Measurements from ENCODE around the gene IPO7. TPM values are rescaled to one million over a fixed set of nuclear protein-coding genes. Genes with fewer than 3 reads are reported as not detected.
A peak's percentile ranks its signal among the peaks of the same experiment; 100 is the strongest.

Gene IPO7
- total and polyA plus RNA-seq, 2 donors (not counting 3 experiments of a cell fraction or from before 2014, with no cell fraction given): 32.9 to 170 TPM

DNA sequence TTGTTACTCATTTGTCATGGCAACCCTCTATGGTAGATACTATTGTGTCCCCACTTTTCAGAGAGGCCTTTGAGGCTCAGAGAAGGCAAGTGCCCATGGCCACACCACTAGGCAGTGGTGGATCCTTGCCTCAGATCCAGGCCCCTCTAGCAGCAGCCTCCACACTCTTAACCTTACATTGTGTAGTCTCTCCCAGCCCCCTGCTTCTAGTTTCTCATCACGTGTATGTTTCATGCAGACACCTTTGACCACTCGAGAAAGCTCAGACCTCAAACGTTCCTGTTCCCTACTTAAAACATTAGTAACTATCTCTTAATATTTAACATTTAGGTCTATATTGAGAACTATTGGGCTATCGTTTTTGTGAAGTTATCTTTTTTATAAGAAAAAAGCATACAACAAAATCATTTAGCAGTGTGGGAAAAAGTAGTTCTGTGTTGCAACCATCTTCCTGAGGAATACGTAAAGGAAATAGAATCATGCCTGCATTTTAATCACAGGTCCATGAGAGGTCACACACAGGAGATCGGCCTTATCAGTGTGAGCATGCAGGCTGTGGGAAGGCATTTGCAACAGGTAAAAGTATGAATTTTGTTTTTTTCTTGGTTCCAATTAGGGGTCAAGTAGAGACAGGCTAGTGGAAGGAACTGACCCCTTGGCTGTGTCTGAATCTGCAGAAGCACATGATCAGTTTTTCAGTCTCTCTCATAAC, 111.5 kb downstream of the IPO7 start:
- no peak overlapping the region for H3K9ac ChIP-seq (replicated peaks; ENCODE audit: extremely low read depth, insufficient read depth, low read length)
- H3K79me2 ChIP-seq (ENCODE audit: control insufficient read depth, insufficient read depth, low read length): no peaks in the 10 kb centered on the region
- no peaks in the 10 kb centered on the region for H3K9me1 ChIP-seq (replicated peaks; ENCODE audit: control insufficient read depth, extremely low read depth, insufficient read depth, low read length)
- intact Hi-C loops (cut with micrococcal nuclease): no loop called here
- BruUV-seq (replicated peaks): no TSS peak
- DNase-seq (ENCODE audit: low read depth, low spot score): no peak
- no peak for TF ChIP-seq POLR2A (IDR thresholded peaks at IDR 0.05; ENCODE audit: low read depth, low read length)
- TF ChIP-seq MYC (IDR thresholded peaks at IDR 0.05; ENCODE audit: low read depth, low read length): no peak
- TF ChIP-seq, protein P1, sequence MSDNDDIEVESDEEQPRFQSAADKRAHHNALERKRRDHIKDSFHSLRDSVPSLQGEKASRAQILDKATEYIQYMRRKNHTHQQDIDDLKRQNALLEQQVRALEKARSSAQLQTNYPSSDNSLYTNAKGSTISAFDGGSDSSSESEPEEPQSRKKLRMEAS (IDR thresholded peaks at IDR 0.05; ENCODE audit: insufficient read depth, insufficient read length): no peak
- TF ChIP-seq EZH2 (IDR thresholded peaks at IDR 0.05; ENCODE audit: borderline replicate concordance, low read depth, low read length, severe bottlenecking): no peak
- TF ChIP-seq, protein P2, sequence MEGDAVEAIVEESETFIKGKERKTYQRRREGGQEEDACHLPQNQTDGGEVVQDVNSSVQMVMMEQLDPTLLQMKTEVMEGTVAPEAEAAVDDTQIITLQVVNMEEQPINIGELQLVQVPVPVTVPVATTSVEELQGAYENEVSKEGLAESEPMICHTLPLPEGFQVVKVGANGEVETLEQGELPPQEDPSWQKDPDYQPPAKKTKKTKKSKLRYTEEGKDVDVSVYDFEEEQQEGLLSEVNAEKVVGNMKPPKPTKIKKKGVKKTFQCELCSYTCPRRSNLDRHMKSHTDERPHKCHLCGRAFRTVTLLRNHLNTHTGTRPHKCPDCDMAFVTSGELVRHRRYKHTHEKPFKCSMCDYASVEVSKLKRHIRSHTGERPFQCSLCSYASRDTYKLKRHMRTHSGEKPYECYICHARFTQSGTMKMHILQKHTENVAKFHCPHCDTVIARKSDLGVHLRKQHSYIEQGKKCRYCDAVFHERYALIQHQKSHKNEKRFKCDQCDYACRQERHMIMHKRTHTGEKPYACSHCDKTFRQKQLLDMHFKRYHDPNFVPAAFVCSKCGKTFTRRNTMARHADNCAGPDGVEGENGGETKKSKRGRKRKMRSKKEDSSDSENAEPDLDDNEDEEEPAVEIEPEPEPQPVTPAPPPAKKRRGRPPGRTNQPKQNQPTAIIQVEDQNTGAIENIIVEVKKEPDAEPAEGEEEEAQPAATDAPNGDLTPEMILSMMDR (IDR thresholded peaks at IDR 0.05; ENCODE audit: extremely low read depth in 1 of 2, insufficient read depth in 1 of 2, low read depth in 1 of 2, low read length in 2 of 2): no peak
- TF ChIP-seq FOS (IDR thresholded peaks at IDR 0.05; ENCODE audit: borderline replicate concordance, insufficient read depth, low read length): no peak
- no peak for TF ChIP-seq POLR2AphosphoS5 (IDR thresholded peaks at IDR 0.05; ENCODE audit: insufficient read depth, low read depth, low read length)
- dilution Hi-C loops (cut with MboI; ENCODE audit: extremely low pct_ligation_motif_present, low sequenced_read_pairs): no loop called here
- H3K4me2 ChIP-seq (ENCODE audit: insufficient read depth, low read length): no peak overlapping the region
- no peak overlapping the region for H2AFZ ChIP-seq (ENCODE audit: low read depth, low read length)
- POLR2A ChIA-PET: no interaction called here
- H3K4me3 ChIP-seq (replicated peaks in 1 of 3; ENCODE audit: insufficient read depth in 1 of 3, low read depth in 1 of 3, low read length in 3 of 3): no peak overlapping the region
- CTCF ChIA-PET: interaction anchor here (3.5 kb wide), 1 partner anchor 11 kb away, joined by 19 read pairs; no protein-coding TSS in a partner anchor
- no peaks in the 10 kb centered on the region for H3K9me3 ChIP-seq (replicated peaks; ENCODE audit: control insufficient read depth, insufficient read depth, low read length)
- H3K36me3 ChIP-seq (ENCODE audit: control insufficient read depth in 2 of 2, extremely low read depth in 1 of 2, insufficient read depth in 2 of 2, low read length in 2 of 2): peaks cover 4 to 11% of the 10 kb centered on the region in 2 experiments
- no peak overlapping the region for H3K27ac ChIP-seq (ENCODE audit: insufficient read depth, low read depth, low read length)
- H4K20me1 ChIP-seq (replicated peaks; ENCODE audit: control insufficient read depth, extremely low read depth, insufficient read depth, low read length): no peaks in the 10 kb centered on the region
- no peak for FAIRE-seq
- no peaks in the 10 kb centered on the region for H3K27me3 ChIP-seq (ENCODE audit: control insufficient read depth in 2 of 2, insufficient read depth in 2 of 2, low read length in 2 of 2)
- no peaks in the 10 kb centered on the region for H3K4me1 ChIP-seq (ENCODE audit: control insufficient read depth, extremely low read depth, insufficient read depth, low read length)

Small RNAs within 50 kb of the gene (small RNA-seq; reads per million reads assigned to genes)
- 30.2 reads per million, percentile 86 among the genes with 10 or more reads in this experiment for gene SNORA23 (ENCODE audit: insufficient read depth, insufficient read length, low read depth, low replicate concordance)

Other genes starting within 250 kb of the IPO7 start
- 116 and 117 TPM in 2 replicates for gene DENND5A, start 119.3 kb upstream of the IPO7 start, total RNA-seq
- gene DENND5A, start 119.3 kb upstream of the IPO7 start, polyA plus RNA-seq: 220 and 237 TPM in 2 replicates
- gene TMEM41B, start 70.1 kb upstream of the IPO7 start, total RNA-seq: 38.6 and 39.0 TPM in 2 replicates
- 15.2 and 16.6 TPM in 2 replicates for gene TMEM41B, start 70.1 kb upstream of the IPO7 start, polyA plus RNA-seq
- gene ZNF143, start 76.4 kb downstream of the IPO7 start, total RNA-seq: 19.0 and 22.1 TPM in 2 replicates
- 29.8 and 39.5 TPM in 2 replicates for gene ZNF143, start 76.4 kb downstream of the IPO7 start, polyA plus RNA-seq
- gene WEE1, start 189.0 kb downstream of the IPO7 start, total RNA-seq: 42.8 and 47.0 TPM in 2 replicates
- 12.4 and 19.2 TPM in 2 replicates for gene WEE1, start 189.0 kb downstream of the IPO7 start, polyA plus RNA-seq